Measurements from ENCODE around the gene CLIP3. TPM values are rescaled to one million over a fixed set of nuclear protein-coding genes. Genes with fewer than 3 reads are reported as not detected.

CLIP3 gene
- total and polyA plus RNA-seq, 2 of the 13 experiments (the other 11 are each of a cell fraction or from before 2014, with no cell fraction given), result 0.15 to 1.2 TPM

DNA sequence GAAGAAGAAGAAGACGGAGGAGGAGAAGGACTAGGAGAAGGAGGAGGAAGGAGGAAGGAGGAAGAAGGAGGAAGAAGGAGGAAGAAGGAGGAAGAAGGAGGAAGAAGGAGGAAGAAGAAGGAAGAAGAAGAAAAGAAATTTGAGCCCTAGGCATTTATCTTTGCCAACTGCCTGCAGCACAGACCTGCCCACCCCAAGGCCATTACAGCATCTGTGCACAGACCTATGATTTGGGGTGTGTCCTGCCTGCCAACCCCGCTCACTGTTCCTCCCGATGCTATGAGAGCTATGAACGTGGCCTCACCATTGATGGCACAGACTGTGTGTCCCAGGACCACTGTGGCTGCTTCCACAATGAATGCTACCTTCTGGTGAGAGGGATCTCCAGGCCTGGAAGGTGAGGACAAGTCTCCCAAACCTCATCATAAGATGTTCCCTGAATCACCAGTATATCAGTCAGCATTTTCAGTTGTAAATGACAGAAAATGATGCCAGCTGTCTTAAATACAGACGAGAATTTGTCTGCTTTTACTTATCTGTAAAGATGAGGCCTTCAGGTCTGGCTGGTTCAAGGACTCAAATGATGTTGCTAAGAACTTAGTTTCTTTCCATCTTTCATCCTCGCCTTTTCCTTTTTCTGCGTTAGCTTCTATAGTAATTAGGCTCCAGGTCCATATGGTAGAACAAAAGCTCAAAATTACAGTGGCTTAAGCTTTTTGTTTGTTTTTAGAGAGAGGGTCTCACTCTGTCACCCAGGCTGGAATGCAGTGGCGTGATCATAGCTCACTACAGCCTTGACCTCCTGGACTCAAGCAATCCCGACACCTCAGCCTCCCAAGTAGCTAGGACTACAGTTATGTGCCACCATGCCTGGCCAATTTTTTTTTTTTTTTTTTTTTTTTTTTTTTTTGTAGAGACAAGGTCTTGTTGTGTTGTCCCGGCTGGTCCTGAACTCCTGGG lies 41.6 kb downstream of the CLIP3 start (continued):
- TF ChIP-seq NFKB2 (CRISPR knock-in tag; IDR thresholded peaks at IDR 0.05; ENCODE audit: borderline replicate concordance), result no peak
- TF ChIP-seq, protein P1, sequence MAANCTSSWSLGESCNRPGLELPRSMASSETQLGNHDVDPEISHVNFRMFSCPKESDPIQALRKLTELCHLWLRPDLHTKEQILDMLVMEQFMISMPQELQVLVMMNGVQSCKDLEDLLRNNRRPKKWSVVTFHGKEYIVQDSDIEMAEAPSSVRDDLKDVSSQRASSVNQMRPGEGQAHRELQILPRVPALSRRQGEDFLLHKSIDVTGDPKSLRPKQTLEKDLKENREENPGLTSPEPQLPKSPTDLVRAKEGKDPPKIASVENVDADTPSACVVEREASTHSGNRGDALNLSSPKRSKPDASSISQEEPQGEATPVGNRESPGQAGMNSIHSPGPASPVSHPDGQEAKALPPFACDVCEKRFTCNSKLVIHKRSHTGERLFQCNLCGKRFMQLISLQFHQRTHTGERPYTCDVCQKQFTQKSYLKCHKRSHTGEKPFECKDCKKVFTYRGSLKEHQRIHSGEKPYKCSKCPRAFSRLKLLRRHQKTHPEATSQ (CRISPR knock-in tag; IDR thresholded peaks at IDR 0.05; ENCODE audit: borderline replicate concordance), result no peak
- TF ChIP-seq, protein P2, sequence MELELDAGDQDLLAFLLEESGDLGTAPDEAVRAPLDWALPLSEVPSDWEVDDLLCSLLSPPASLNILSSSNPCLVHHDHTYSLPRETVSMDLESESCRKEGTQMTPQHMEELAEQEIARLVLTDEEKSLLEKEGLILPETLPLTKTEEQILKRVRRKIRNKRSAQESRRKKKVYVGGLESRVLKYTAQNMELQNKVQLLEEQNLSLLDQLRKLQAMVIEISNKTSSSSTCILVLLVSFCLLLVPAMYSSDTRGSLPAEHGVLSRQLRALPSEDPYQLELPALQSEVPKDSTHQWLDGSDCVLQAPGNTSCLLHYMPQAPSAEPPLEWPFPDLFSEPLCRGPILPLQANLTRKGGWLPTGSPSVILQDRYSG (CRISPR knock-in tag; IDR thresholded peaks at IDR 0.05), result no peak
- TF ChIP-seq ZFYVE20 (CRISPR knock-in tag; IDR thresholded peaks at IDR 0.05; ENCODE audit: borderline replicate concordance, low read depth), result no peak
- TF ChIP-seq ZNF329 (CRISPR knock-in tag; IDR thresholded peaks at IDR 0.05; ENCODE audit: low read depth), result peak; percentile 99
- no peak for TF ChIP-seq TBL1XR1 (IDR thresholded peaks at IDR 0.05; ENCODE audit: borderline replicate concordance, low read length, partially characterized antibody)
- TF ChIP-seq KLF12 (CRISPR knock-in tag; IDR thresholded peaks at IDR 0.05; ENCODE audit: borderline replicate concordance), result no peak
- TF ChIP-seq, protein P3, sequence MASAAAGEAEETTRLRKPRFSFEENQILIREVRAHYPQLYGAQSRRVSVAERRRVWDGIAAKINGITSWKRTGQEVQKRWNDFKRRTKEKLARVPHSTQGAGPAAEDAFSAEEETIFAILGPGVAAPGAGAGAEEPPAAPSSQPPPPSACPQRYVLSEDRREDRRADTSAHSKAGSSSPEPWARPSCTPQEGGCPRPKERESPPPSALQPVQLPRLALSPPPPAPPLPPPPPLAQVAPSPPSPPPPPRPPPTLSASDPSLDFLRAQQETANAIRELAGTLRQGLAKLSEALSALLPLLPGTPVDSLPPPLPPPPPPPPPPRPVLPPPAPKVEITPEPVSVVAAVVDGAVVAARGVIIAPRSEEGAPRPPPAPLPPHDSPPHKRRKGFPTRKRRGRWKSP (CRISPR knock-in tag; IDR thresholded peaks at IDR 0.05), result no peak

All from HepG2 (cell line).